OCI-M1 (cell line): ENCODE data around the gene ARFIP1.
"Not testable (repeated sequence)": the region's sequence is repeated elsewhere in the genome, so short reads cannot be mapped to it uniquely, and the experiment has no call there.

Source experiments
- DNase-seq: peaks from one replicate; lab custom pipeline; 2025; lab: John Stamatoyannopoulos, UW

ARFIP1 gene

DNA sequence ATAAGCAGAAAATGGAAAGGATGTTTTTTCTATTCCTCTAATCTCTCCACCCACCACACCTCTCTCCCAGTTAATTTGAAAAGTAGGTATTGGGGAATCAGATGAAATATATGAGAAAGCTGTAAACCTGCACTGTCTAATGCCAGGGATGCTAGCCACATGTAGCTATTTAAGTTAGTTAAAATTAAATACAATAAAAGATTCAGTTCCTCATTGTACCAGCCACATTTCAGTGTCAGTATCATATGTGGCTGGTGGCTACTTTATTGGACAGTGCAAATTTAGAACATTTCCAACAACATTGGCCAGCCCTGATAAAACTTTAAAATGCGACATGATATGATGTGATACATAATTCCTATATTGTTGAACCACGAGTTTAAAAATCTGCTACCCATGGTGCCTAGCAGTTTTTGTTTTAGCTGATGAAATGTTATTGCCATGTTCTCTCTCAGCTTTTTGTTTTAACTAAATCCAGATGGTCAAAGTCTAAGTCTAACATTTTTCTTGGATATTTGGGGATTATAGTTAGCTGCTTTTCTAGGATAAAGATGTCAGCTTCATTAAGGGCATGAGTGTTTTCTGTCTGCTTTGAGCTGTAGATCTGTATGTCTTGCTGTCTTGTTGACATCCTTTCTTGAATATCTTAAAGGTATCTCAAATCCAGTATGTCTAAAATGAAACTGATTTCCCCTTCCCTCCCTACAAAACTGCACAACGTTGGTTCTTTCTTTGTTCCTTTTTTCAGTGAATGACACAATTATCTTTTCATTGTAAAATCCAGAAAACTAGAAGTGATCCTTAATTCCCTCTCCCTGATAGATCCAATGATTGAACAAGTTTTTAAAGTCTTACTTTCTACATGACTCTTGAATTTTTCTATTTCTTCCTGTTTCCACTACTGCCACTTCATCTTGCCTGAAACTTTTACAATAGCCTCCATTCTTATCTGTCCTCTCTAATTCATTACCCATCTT is 6.2 kb downstream of the ARFIP1 start:
- DNase-seq = peak; percentile 52

DNA sequence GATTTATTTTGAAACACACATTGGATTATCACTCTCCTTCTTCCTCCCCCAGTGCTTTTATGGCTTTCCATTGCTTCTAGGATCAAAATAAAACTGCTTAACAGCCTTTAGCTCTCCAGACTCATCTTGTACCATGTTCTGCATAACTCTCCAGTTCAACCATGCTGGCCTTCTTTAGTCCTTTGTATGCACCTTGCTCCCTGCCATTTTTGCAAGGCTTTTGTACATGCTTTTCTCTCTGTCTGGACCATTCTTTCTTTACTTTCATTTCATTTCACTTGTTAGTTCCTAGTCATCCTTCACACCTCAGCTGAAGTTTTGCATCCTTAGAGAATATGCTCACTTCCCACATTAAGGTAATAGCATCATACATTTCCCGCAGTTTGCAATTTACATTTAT is 6.9 kb downstream of the ARFIP1 start:
- DNase-seq = no peak

DNA sequence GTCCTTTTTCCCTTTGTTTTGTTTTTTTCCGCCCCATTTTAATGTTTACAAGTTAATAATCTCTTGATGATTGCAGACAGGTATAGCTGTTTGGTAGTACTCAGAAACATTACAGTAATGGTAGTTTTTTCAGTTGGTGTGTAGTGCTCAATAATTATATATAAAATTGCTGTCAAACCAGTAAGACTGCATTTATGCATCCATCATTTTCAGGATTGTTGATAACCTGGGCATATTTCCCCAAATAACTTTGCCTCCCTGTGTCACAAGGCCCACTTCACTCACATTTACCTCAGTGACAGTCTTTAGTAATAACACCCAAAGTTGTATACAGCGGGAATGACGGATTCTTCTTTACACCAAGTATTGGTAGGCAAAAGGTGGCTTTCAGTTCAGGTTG is 16.1 kb downstream of the ARFIP1 start:
- DNase-seq = no peak

DNA sequence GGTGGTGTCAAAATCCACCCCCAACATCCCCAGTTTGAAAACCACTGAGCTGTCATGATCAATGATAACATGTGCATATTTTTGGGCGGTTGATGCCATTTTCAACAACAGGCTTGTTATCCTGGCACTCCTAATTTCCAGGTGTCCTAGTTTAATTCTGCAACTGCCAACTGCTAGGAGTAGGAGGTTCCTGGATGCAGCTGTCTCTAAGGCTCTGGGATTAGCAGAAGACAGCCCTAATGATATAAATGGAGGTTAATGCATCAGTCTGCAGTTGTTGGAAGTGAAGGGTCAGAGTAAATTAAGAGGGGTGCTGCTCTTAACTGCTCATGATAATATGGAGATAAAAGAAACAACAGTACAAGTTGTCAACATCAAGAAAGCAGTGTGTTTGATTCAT is 23.8 kb downstream of the ARFIP1 start:
- DNase-seq = no peak

DNA sequence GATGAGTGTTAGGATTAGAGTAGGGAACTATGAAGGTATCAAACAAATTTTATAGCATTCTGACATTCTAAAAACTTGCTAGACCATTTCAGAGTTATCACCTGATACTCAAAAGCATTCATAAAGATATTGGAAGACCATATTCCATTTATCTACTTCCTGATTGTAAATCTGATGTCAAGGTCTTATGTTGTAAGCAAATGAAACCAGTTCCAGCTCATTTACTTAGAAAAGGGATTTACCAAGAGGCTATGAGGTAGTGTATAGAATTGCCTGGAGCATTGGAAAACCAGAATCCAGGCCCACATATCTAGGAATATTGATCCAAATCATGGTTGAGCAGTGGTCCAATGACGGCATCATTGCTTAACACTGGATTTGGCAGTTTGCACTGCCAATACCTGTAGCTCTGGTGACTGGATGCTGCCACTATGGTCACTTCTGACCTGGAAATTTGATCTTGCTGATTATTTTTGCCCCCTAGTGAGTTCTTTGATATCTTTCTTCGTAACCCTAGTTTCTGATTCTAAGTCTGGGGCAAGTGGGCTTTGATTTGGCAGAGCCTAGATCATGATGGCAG is 25.4 kb downstream of the ARFIP1 start:
- DNase-seq = peak; percentile 20

DNA sequence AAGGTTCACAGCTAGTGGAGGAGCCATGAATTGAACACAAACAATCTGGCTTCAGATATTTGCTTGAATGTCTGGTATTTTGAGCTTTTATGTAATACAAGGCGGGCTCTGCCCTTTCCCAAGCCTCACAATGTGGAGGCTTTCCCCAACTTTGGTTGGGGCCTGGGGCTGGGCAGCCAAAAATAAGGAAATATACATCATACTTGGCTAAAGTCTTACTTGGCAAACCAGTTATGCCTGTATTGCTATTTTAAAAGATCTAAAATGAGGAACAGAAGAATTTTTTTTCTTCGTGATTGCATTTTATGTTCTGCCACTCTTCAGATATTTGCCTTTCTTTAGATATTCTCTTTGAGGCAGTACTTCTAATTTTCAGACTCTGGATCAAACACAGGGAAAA is 26.1 kb downstream of the ARFIP1 start:
- DNase-seq = no peak

DNA sequence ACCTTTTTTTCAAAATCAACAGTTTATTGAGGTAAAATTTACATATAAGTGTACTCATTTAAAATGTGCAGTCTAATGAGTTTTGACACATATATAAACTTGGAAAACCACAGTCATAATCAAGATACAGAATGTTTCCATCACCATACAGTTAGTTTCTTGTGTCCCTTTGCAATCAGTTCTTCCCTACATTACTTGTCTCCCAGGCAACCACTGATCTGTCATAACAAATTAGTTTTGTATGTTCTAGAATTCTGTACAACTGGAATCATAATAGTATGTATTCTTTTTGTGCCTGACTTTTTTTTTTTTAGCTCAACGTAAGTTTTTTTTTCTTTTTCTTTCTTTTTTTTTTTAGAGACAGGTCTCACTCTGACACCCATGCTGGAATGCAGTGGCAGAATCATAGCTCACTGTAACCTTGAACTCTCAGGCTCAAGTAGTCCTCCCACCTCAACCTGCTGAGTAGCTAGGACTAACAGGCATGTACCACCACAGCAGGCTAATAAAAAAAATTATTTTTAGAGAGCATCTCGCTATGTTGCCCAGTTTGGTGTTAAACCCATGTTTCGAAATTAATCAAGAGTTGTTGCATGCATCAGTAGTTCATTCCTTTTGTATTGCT is 26.9 kb downstream of the ARFIP1 start:
- no peak for DNase-seq

DNA sequence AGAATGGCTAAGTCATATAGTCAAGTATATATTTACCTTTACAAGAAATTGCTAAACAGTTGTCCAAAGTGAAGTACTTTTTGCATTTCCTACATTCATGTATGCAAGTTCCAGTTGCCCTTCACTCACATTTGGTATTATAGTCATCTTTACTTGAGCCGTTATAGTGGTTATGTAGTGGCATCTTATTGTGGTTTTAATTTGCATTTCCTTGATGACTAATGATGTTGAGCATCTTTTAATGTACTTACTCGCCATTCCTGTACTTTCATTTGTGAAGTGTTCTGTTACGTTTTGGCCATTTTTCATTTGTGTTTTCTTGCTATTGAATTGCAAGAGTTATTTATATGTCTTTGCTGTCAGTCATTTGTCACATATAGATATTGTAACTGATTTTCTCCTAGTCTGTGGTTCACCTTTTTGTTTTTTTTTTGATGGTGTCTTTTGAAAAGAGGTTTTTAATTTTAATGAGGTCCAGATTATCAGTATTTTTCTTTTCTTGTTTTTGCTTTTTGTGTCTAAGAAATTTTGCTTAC is 27.6 kb downstream of the ARFIP1 start:
- no peak for DNase-seq

DNA sequence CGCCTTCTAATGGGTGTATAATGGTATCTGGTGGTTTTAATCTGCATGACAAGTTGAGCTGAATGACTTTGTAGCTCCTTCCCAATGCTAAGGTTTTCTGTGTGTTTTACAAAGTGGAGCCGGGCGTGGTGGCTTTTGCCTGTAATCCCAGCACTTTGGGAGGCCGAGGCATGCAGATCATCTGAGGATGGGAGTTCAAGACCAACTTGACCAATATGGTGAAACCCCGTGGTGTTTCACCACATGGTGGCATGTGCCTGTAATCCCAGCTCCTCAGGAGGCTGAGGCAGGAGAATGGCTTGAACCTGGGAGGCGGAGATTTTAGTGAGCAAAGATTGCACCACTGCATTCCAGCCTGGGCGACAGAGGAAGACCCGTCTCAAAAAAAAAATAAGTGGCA is 28.9 kb downstream of the ARFIP1 start:
- no peak for DNase-seq

DNA sequence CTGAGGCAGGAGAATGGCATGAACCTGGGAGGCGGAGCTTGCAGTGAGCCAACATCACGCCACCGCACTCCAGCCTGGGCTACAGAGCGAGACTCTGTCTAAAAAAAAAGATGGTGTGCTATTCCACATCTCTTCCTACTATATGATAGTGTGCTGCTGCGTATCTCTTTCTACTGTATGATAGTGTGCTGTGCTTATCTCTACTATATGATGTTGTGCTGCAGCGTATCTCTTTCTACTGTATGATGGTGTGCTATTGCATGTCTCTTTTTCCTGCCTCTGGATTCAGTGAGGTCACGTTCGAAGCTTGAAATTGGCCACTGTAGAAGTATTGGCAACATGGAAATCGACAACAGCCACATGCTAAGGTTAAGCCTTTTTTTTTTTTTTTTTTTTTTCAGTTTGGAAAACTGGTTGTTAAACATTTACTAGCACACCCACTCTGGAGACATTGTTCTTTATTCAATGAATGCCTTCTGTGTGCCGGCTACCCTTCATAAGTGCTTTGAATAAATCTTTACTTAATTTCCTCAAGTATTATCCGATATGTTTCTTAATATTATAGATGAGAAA is 31.0 kb downstream of the ARFIP1 start:
- no peak for DNase-seq

DNA sequence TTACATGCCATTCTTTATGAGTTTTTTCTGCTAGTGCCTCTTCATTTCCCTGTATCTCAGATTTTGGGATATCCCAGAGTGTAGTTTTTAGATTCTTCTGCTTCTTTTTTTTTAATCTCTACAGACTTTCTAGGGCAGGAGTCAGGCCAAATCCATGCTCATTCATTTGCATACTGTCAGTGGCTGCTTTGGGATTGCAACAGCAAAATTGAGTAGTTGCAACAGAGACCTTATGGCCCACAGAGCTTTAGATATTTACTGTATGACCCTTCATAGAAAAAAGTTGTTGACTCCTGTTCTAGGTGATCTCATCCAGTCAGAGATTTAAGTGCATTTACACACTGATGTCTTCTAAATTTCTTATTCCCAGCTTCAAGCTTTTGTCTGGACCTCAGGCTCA is 35.3 kb downstream of the ARFIP1 start:
- DNase-seq = no peak

DNA sequence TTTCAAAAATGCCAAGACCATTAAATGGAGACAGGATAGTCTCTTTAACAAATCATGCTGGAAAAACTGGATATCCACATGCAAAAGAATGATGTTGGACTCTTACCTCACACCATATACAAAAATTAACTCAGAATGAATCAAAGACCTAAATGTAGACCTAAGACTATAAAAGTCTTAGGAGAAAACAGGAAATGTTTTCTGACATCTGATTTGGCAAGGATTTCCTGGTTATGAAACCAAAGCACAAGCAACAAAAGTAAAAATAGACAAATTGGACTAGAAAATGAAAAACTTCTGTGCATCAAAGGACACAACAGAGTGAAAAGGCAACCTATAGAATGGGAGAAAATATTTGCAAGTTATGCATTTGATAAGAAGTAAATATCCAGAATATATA is 37.6 kb downstream of the ARFIP1 start:
- no peak for DNase-seq

DNA sequence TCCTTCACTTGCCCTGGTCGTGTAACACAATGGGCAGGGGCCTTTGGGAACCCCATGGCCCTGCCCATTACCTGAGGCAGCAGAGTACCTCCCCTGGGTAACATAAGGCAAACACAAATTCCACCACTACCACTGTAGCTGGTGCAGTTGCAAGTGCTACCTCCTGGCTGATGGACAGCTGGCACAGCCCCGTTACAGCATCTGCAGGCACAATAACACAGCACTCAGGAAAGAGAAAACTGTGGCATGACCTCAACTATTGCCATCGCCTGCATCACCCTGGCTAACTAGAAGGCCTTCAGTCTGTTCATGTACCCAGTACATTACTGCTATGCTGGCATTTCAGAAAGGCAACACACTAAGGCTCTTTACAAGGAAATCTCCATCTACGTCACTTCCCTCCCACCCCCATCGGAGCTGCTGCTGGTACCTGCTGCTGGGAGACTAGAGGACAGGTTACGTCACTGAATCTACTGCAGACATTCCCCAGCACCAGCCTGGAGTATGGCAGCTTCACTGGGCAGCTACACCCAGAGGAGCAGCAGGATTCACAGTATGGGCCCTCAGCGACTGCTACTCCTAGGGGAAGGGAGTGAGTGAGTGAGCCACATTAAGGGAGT is 39.4 kb downstream of the ARFIP1 start:
- DNase-seq = no peak

DNA sequence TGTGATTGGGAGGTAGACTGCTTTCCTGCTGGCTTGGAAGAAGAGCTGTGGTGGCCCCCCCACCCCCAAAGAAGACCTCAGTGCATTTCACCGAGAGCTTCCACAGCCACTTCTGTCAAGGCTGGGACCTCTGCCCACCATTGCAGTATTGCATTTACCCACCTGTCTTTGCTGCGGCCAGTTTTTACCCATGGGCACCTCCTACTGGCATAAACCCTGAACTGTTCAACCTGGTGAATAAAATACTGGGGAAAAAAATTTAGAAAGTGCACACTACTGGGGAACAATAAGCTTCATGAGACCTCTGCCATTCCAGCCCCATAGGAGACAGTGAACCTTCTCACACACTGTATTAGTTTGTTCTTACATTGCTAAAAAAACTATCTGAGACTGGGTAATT is 40.3 kb downstream of the ARFIP1 start:
- no peak for DNase-seq

DNA sequence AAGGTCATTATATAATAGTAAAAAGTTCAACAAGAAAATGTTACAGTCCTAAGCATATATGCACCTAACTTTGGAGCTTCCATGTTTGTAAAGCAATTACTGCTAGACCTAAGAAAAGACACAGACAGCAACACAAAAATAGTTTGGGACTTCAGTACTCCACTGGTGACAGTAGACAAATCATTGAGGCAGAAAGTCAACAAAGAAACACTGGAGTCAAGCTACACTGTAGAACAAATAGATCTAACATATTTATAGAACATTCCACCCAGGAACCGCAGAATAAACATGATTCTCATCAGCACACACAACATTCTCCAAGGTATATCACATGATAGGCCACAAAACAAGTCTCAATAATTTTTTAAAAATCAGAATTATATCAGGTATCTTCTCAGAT is 42.6 kb downstream of the ARFIP1 start:
- DNase-seq = no peak

DNA sequence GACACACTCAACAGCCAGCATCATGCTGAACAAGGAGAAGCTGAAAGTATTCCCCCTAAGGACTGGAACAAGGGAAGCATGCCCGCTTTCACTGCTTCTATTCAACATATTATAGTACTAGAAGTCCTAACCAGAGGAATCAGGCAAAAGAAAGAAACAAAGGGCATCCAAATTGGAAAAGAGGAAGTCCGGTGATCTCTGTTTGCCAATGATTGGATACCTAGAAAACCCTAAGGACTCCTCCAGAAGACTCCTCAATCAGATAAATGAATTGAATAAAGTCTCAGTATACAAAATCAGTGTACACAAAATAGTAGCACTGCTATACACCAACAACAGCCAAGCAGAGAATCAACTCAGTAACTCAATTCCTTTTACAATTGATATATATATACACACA is 44.8 kb downstream of the ARFIP1 start:
- peak; percentile 22 for DNase-seq

DNA sequence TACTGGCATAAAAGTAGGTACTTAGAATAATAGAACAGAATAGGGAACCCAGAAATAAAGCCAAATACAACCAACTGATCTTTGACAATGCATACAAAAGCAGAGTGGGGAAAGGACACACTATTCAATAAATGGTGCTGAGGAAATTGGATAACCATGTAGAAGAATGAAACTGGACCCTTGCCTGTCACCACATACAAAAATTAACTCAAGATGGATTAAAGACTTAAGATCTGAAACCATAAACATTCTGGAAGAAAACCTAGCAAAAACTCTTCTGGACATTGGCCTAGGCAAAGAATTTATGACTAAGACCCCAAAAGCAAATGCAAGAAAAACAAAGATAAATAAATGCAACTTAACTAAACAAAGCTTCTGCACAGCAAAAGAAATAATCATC is 45.6 kb downstream of the ARFIP1 start:
- no peak for DNase-seq

DNA sequence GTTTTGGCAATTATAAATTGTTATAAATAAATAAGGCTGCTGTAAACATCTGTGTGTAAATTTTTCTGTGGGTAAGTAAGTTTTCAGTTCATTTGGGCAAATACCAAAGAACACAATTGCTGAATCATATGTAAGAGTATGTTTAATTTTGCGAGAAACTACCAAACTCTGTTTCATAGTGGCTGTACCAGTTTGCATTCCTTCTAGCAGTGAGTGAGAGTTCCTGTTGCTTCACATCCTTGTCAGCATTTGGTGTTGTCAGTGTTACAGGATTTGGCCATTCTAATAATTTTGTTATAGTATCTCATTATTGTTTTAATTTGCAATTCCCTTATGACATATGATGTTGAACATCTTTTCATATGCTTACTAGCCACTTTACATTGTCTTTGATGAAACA is 48.4 kb downstream of the ARFIP1 start:
- no peak for DNase-seq

DNA sequence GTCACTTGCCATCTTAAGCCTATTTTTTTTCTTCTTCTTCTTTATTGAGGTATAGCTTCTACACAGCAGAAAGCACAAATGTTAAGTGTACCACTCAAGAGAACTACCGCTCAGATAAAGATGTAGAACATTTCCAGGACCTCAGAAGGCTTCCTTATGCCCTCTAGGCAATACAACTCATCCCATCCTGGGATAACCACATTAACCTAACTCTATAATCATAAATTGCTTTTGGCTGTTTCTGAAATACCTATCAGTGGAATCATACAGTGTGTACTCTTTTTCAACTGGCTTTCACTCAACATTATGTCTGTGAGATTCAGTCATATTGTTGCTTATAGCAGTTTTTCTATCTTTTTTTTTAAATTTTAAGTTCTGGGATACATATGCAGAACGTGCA is 51.7 kb downstream of the ARFIP1 start:
- DNase-seq = no peak

DNA sequence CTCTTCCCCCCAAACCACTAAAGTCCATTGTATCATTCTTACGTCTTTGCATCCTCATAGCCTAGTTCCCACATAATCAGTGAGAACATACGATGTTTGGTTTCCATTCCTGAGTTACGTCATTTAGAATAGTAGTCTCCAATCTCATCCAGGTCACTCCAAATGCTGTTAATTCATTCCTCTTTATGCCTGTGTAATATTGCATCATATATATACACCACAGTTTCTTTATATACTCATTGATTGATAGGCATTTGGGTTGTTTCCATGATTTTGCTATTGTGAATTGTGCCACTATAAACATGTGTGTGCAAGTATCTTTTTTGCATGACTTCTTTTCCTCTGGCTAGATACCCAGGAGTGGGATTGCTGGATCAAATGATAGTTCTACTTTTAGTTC is 57.2 kb downstream of the ARFIP1 start:
- no peak for DNase-seq

DNA sequence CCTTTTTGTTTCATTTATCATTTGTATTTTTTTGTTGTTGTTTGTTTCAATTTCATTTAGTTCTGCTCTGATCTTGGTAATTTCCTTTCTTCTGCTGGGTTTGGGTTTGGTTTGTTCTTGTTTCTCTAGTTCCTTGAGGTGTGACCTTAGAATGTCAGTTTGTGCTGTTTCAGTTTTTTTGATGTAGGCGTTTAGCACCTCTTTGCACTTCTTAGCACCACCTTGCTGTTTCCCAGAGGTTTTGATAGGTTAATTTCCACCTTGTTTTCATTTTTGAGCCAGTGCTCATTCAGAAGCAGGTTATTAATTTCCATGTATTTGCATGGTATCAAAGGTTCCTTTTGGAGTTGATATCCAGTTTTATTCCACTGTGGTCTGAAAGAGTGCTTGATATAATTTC is 60.0 kb downstream of the ARFIP1 start:
- DNase-seq = not testable (repeated sequence)

DNA sequence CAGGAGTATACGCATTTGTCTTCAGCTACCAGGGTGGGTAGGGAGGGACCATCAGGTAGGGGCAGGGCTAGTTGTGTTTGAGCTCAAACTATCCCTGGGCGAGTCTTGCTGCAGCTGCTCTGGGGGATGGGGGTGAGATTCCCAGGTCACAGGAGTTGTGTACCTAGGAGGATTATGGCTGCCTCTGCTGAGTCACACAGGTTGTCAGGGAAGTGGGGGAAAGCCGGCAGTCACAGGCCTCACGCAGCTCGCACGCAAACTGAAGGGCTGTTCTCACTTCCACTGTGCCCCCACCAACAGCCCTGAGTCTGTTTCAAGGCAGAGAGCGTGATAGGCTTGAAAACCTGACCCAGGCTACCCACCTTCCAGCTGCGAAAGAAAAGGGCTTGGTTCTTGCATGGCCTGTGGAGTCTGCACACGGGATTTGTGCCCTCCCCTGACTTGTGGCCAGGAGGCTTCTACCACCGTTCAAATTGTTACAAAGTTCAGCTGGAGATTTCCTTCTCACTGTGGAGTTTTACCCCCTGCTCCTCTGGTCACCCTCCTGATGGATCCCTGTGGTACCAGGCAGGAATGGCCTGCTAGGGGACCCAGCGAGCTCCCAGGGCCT is 63.8 kb downstream of the ARFIP1 start:
- no peak for DNase-seq
